HepG2 (cell line): Measurements from ENCODE around the gene FSCN2. TPM values are rescaled to one million over a fixed set of nuclear protein-coding genes. Genes with fewer than 3 reads are reported as not detected.
A peak's percentile ranks its signal among the peaks of the same experiment; 100 is the strongest.

Source experiments
- BHLHE40 ChIP-seq: IDR thresholded peaks from 2 replicates; pipeline ENCODE4 v1.6.1; 2011; ENCODE audit warnings: low read length, improper control_type of control experiment
- BRCA1 ChIP-seq: sonication (generic); formaldehyde crosslinking; IDR thresholded peaks from 2 replicates; pipeline ENCODE4 v1.4.0; 2020; ENCODE audit warnings: missing genetic modification reagents
- GTF2F1 ChIP-seq: fragments of 150-350 bp; IDR thresholded peaks from 2 replicates; pipeline ENCODE4 v1.6.1; 2014; ENCODE audit warnings: low read length
- HDAC1 ChIP-seq: sonication (generic); formaldehyde crosslinking; IDR thresholded peaks from 2 replicates; pipeline ENCODE4 v1.5.1; 2020; ENCODE audit warnings: mild to moderate bottlenecking, missing genetic modification reagents
- HIC2 ChIP-seq: sonication (generic); formaldehyde crosslinking; IDR thresholded peaks from 2 replicates; pipeline ENCODE4 v1.9.0; 2022; ENCODE audit warnings: low read depth, missing genetic modification reagents
- HNRNPUL1 ChIP-seq: fragments of 200-400 bp; formaldehyde crosslinking; IDR thresholded peaks from 2 replicates; pipeline ENCODE4 v1.6.1; 2017; ENCODE audit warnings: low read depth, mild to moderate bottlenecking, low read length, moderate library complexity
- NCOA2 ChIP-seq: sonication (generic); formaldehyde crosslinking; IDR thresholded peaks from 2 replicates; pipeline ENCODE4 v1.8.0; 2022; ENCODE audit warnings: inconsistent platforms
- POGZ ChIP-seq: sonication (generic); formaldehyde crosslinking; IDR thresholded peaks from 2 replicates; pipeline ENCODE4 v1.4.0; 2020; ENCODE audit warnings: mild to moderate bottlenecking, missing genetic modification reagents
- SMAD1 ChIP-seq: sonication (generic); formaldehyde crosslinking; IDR thresholded peaks from 2 replicates; pipeline ENCODE4 v1.4.0; 2020; ENCODE audit warnings: missing genetic modification reagents, low read depth, mild to moderate bottlenecking, borderline replicate concordance
- SNAPC5 ChIP-seq: sonication (generic); formaldehyde crosslinking; IDR thresholded peaks from 2 replicates; pipeline ENCODE4 v1.8.1; 2023; ENCODE audit warnings: mild to moderate bottlenecking, missing genetic modification reagents, borderline replicate concordance
- THAP7 ChIP-seq: sonication (generic); formaldehyde crosslinking; IDR thresholded peaks from 2 replicates; pipeline ENCODE4 v1.8.1; 2023; ENCODE audit warnings: mild to moderate bottlenecking, missing genetic modification reagents
- TRIM24 ChIP-seq: sonication (generic); formaldehyde crosslinking; IDR thresholded peaks from 2 replicates; pipeline ENCODE4 v1.8.0; 2022; ENCODE audit warnings: mild to moderate bottlenecking, missing genetic modification reagents
- ZBTB34 ChIP-seq: sonication (generic); formaldehyde crosslinking; IDR thresholded peaks from 2 replicates; pipeline ENCODE4 v1.8.0; 2022; ENCODE audit warnings: mild to moderate bottlenecking, missing genetic modification reagents
- ZBTB37 ChIP-seq: sonication (generic); formaldehyde crosslinking; IDR thresholded peaks from 2 replicates; pipeline ENCODE4 v1.4.0; 2020; ENCODE audit warnings: mild to moderate bottlenecking, missing genetic modification reagents
- ZFP82 ChIP-seq: sonication (generic); formaldehyde crosslinking; IDR thresholded peaks from 2 replicates; pipeline ENCODE4 v1.5.1; 2020; ENCODE audit warnings: mild to moderate bottlenecking, missing genetic modification reagents, borderline replicate concordance
- ZIK1 ChIP-seq: sonication (generic); formaldehyde crosslinking; IDR thresholded peaks from 2 replicates; pipeline ENCODE4 v1.5.0; 2020; ENCODE audit warnings: mild to moderate bottlenecking, low read depth, missing genetic modification reagents, borderline replicate concordance
- ZNF12 ChIP-seq: sonication (generic); formaldehyde crosslinking; IDR thresholded peaks from 2 replicates; pipeline ENCODE4 v1.5.0; 2020; ENCODE audit warnings: missing genetic modification reagents
- ZNF30 ChIP-seq: sonication (generic); formaldehyde crosslinking; IDR thresholded peaks from 2 replicates; pipeline ENCODE4 v1.5.0; 2020; ENCODE audit warnings: mild to moderate bottlenecking, missing genetic modification reagents
- ZNF615 ChIP-seq: sonication (generic); formaldehyde crosslinking; IDR thresholded peaks from 2 replicates; pipeline ENCODE4 v1.5.0; 2020; ENCODE audit warnings: mild to moderate bottlenecking, missing genetic modification reagents, borderline replicate concordance
- ZNF704 ChIP-seq: sonication (generic); formaldehyde crosslinking; IDR thresholded peaks from 2 replicates; pipeline ENCODE4 v1.8.1; 2023; ENCODE audit warnings: mild to moderate bottlenecking, inconsistent platforms, moderate library complexity, missing genetic modification reagents, borderline replicate concordance
- ZNF800 ChIP-seq: sonication (generic); formaldehyde crosslinking; IDR thresholded peaks from 2 replicates; pipeline ENCODE4 v1.4.0; 2020; ENCODE audit warnings: missing genetic modification reagents
- ZNF83 ChIP-seq: sonication (generic); formaldehyde crosslinking; IDR thresholded peaks from 2 replicates; pipeline ENCODE4 v1.4.0; 2020; ENCODE audit warnings: missing genetic modification reagents, mild to moderate bottlenecking, borderline replicate concordance
- polyA plus RNA-seq, 8 experiments: library from polyadenylated mRNA; depleted of rRNA in 3 of 8; stranded (reverse) in 7 of 8; unstranded in 1 of 8; fragments of >200 nt; fragmentation: Illumina TruSeq in 4 of 8; extraction: Trizol in 4 of 8; gene quantifications; 2 replicates each; pipeline versions ENCODE4 v1.2.1 to v1.2.3, GENCODE V29; 2011 to 2016; ENCODE audit warnings: low read depth in 4 of 8, missing spikeins in 1 of 8, mixed read lengths in 1 of 8; ENCODE audit not compliant: insufficient read depth in 1 of 8
- total RNA-seq, 5 experiments: library from RNA; depleted of rRNA; stranded (reverse); fragments of >200 nt; fragmentation: Illumina TruSeq; extraction: Trizol; gene quantifications; 2 replicates each; pipeline ENCODE4 v1.2.3, GENCODE V29; 2016; ENCODE audit warnings: low read depth in 1 of 5

FSCN2 gene
- total and polyA plus RNA-seq, 2 of the 13 experiments (the other 11 are each of a cell fraction or from before 2014, with no cell fraction given), result 0.09 TPM; not detected in 1

- TF ChIP-seq ZNF30 (CRISPR knock-in tag), result no peak
- TF ChIP-seq SNAPC5, result no peak
- no peak for TF ChIP-seq POGZ
- TF ChIP-seq ZNF12 (CRISPR knock-in tag), result no peak
- no peak for TF ChIP-seq ZNF615 (CRISPR knock-in tag)
- peak; percentile 78; the same call in 1 of the 2 replicates for TF ChIP-seq ZNF800
- TF ChIP-seq HDAC1, result no peak; the same call in 1 of the 2 replicates
- 0 out of 2 replicates have a peak, but pooled peaks have one; percentile 25 for TF ChIP-seq ZIK1 (CRISPR knock-in tag)
- TF ChIP-seq ZFP82 (CRISPR knock-in tag), result no peak
- no peak for TF ChIP-seq SMAD1
- no peak for TF ChIP-seq HNRNPUL1
- no peak for TF ChIP-seq NCOA2
- no peak for TF ChIP-seq ZNF83 (CRISPR knock-in tag)
- no peak for TF ChIP-seq ZNF704
- 0 out of 2 replicates have a peak, but pooled peaks have one; percentile 69 for TF ChIP-seq ZBTB34 (CRISPR knock-in tag)
- no peak for TF ChIP-seq BHLHE40
- no peak for TF ChIP-seq TRIM24 (CRISPR knock-in tag)
- no peak for TF ChIP-seq ZBTB37
- TF ChIP-seq HIC2 (CRISPR knock-in tag), result no peak
- TF ChIP-seq BRCA1, result no peak
- no peak for TF ChIP-seq GTF2F1
- TF ChIP-seq THAP7 (CRISPR knock-in tag), result no peak
Measured at GRCh38 chr17:81518785-81519283, 9.3 kb upstream of the FSCN2 start (continued).
